Prostate gland (tissue), 2 donors: ENCODE measurements around the gene PDE11A.

Experiments used
- POLR2A ChIP-seq: fragments of 450-650 bp; IDR thresholded peaks from one replicate; pipeline ENCODE4 v1.6.1; 2016; ENCODE audit warnings: antibody characterized with exemption, mild to moderate bottlenecking
- POLR2AphosphoS5 ChIP-seq: sonication (generic); formaldehyde crosslinking; IDR thresholded peaks from one replicate; pipeline ENCODE4 v1.6.1; 2017; ENCODE audit warnings: antibody characterized with exemption
- TF ChIP-seq, protein P1 (sequence below), 4 experiments: fragments of 200-600 bp in 2 of 4; fragments of 450-650 bp in 2 of 4; sonication (generic) in 2 of 4; IDR thresholded peaks; 1 replicate in 3 of 4; 2 replicates in 1 of 4; pipeline ENCODE4 v1.5.1; 2016 to 2019; ENCODE audit warnings: antibody characterized with exemption in 4 of 4, mild to moderate bottlenecking in 2 of 4, moderate library complexity in 2 of 4

DNA sequence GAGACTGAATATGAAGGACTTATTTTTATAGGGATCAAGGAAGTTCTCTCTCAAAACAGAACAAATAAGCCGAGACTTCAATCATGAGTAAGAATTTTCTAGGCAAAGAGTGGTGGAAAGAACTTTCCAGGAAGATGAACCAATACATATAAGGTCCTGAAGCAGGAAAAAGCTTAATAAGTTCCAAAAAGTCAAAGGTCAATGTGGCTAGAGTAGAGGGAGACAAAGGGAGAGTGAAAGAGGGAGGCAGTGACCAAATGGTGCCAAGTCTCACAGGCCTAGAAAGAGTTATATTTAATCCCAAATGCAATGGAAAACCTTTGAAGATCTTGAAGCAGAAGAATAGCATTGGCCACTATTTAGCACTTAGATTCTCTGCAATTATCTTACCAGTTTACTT, 56.0 kb downstream of the PDE11A start:
- TF ChIP-seq, protein P1, sequence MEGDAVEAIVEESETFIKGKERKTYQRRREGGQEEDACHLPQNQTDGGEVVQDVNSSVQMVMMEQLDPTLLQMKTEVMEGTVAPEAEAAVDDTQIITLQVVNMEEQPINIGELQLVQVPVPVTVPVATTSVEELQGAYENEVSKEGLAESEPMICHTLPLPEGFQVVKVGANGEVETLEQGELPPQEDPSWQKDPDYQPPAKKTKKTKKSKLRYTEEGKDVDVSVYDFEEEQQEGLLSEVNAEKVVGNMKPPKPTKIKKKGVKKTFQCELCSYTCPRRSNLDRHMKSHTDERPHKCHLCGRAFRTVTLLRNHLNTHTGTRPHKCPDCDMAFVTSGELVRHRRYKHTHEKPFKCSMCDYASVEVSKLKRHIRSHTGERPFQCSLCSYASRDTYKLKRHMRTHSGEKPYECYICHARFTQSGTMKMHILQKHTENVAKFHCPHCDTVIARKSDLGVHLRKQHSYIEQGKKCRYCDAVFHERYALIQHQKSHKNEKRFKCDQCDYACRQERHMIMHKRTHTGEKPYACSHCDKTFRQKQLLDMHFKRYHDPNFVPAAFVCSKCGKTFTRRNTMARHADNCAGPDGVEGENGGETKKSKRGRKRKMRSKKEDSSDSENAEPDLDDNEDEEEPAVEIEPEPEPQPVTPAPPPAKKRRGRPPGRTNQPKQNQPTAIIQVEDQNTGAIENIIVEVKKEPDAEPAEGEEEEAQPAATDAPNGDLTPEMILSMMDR (IDR thresholded peaks at IDR 0.05): no peak
- TF ChIP-seq POLR2A (no peak), POLR2AphosphoS5 (no peak)
